Stimulated activated CD8-positive, alpha-beta memory T cell treated with anti-CD3 and anti-CD28 coated beads, Interleukin-15, amount 100 ng/mL, for 24 hours (primary cell): ENCODE data around the gene RCOR3.
"Not testable (repeated sequence)": the region's sequence is repeated elsewhere in the genome, so short reads cannot be mapped to it uniquely, and the experiment has no call there.

Experiments used
- DNase-seq: peaks from one replicate; pipeline ENCODE4 v3.0.0-alpha.2; 2020; ENCODE audit warnings: low read depth

Gene RCOR3

DNA sequence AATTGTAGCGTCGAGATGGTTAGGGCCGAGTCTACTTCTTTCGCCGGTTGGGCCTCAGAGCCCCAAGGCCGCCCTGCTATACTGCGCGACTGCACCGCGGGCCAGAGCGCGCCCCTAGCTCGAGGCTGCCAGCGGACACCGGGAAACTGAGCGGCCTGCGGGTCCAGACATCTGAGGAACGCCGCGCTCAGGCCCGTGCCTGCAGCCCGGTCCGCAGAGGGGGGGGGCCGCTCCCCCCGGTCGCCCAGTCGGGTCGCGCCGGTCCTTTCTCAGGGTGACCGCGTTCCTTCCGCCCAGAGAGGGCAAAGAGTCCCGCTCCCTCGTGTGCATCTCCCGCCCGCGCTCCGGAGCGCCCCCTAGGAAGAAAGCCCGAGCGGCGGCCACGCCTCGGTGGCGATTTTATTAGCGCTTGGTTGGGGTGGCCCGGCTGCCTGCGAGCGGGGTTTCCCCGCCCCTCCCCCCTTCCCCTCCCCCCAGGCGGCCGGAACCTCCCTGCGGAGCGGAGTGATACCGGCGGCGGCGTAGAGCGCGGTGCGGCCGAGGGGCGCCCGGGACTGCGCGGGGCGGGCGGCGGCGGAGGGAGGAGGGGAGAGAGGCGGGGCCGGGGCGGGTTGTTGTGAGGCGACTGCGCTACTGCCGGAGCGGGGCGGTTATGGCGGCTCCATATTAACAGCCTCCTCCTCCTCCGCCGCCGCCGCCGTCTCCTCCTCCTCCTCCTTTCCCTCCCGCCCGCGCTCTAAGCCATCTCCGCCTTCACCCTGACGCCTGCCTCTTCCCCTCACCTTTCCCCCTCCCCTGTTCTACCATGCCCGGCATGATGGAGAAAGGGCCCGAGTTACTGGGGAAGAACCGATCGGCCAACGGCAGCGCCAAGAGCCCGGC, at the start of gene RCOR3:
Gene RCOR3 (plus strand): TSS at position 611 of the 882 bp plus-strand sequence. CDS start 195 bp downstream, at position 806.
- DNase-seq = peak; percentile 82

DNA sequence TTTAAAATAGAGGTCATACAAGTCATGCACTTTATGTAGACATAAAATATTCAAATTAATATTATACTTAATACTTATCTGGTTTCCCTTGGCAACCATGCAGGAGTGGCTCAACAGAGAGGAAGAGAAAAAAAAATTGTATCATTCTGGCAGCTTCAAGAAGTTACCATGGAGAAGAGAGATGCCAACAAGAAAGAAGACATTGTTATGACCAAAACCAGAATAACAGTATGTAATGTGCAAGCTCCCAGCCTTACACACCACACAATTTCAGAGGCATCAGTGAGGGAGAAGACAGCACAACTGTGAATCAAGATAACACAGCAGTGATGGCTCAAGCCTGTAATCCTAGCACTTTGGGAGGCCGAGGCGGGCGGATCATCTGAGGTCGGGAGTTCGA, 49.1 kb upstream of the RCOR3 start:
- DNase-seq = no peak

DNA sequence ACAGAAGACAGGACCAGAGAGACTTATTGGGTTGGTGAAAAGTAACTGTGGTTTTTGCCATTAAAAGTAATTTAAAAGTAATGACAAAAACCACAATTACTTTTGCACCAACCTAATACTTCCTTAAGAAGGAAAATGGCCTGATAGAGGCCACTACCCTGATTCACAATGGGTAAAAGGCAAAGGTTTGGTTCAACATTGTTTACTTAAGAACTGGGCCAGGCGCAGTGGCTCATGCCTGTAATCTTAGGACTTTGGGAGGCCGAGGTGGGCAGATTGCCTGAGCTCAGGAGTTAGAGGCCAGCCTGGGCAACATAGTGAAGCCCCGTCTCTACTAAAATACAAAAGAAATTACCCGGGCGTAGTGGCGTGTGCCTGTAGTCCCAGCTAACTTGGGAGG, 48.2 kb upstream of the RCOR3 start:
- no peak for DNase-seq

DNA sequence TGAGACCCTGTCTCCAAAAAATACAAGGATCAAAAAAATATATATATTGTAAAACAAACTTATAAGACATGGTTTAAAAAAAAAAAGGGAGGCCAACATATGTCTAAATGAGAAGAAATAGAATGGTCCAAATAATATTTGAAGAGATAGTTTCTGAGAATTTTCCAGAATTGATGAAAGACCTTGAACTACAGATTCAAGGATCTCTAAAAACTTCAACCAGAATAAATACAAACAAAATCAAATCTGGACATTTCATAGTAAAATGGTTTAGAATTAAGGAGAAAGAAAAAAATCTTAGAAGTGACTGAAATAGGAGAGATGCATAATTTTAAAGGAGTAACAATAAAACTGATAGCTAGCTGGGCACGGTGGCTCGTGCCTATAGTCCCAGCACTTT, 45.5 kb upstream of the RCOR3 start:
- no peak for DNase-seq

DNA sequence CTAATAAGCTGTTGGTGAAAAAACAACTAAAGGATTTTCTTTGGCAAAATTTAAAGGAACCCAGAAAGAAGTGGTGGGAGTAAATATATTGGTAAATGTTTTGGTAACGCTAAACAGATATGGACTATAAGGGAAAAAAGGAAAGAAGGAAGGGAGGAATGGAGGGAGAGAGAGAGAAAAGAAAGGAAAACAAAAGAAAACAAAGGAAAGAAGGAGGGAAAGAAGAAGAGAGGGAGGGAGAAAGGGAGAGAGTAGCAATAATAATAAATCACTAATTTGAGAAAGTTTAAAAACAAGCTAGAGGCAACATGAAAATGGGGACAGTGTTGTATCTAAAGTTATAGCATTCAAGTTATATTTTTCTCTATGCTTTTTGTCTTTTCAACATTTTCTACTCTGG, 43.6 kb upstream of the RCOR3 start:
- no peak for DNase-seq

DNA sequence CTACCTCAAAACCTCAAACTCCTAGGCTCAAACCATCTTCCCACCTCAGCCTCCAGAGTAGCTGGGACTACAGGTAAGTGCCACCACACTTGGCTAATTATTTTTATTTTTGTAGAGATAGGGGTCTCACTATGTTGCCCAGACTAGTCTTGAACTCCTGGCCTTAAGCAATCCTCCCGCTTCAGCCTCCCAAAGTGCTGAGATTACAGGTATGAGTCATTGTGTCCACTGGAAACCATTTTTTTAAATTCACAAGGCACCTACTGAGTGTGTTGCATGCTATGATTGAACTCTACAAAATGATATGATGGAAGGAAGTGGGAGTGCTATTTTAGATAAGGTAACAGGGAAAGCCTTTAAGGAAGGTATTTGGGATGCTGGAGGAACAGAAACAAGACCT, 41.8 kb upstream of the RCOR3 start:
- no peak for DNase-seq

DNA sequence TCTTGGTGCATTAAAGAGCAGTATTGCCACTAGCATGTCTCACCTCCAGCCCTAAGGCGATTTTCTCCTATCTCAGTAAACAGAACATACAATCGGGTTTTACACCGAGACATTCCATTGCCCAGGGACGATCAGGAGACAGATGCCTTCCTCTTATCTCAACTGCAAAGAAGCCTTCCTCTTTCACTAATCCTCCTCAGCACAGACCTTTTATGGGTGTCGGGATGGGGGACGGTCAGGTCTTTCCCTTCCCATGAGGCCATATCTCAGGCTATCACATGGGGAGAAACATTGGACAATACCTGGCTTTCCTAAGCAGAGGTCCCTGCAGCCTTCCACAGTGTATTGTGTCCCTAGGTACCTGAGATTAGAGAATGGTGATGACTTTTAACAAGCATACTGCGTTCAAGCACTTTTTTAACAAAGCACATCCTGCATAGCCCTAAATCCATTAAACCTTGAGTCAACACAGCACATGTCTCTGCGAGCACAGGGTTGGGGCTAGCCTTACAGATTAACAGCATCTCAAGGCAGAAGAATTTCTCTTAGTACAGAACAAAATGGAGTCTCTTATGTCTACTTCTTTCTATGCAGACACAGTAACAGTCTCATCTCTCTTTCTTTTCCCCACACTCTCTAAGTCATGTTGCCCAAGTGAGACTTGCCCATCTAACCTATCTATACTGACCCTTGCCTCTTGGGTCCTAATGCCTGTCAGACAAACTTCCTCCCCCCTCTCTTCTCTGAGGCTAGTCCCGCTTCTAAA, 36.5 kb upstream of the RCOR3 start:
- not testable (repeated sequence) for DNase-seq

DNA sequence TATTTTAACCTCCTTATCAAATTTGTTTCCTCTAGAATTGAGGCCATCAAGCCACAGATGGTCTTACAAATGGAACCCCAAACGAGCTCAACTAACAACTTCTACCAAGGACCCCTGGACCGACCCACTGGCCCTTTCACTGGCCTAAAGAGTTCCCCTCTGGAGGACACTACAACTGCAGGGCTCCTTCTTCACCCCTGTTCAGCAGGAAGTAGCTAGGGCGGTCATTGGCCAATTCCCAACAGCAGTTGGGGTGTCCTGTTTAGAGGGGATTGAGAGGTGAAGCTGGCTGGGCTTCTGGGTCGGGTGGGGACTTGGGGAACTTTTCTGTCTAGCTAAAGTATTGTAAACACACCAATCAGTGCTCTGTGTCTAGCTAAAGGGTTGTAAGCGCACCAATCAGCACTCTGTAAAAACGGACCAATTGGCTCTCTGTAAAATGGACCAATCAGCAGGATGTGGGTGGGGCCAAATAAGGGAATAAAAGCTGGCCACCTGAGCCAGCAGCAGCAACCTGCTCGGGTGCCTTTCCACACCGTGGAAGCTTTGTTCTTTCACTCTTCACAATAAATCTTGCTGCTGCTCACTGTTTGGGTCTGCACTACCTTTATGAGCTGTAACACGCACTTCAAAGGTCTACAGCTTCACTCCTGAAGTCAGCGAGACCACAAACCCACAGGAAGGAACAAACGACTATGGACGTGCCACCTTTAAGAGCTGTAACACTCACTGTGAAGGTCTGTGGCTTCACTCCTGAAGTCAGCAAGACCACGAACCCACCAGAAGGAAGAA, 30.4 kb upstream of the RCOR3 start:
- not testable (repeated sequence) for DNase-seq

DNA sequence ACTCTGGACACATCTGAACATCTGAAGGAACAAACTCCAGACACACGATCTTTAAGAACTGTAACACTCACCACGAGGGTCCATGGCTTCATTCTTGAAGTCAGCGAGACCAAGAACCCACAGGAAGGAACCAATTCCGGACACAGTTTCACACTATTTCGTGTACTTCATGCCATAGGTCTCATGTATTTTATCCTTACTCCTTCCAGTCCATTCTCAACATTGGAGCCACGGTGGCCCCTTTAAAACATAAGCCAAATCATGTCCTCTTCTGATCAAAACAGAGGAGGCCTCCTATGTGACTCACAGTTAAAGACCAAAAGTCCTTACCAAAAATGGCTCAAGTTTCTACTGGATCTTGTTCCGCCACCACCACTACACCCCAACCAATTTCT, 29.8 kb upstream of the RCOR3 start:
- DNase-seq = no peak

DNA sequence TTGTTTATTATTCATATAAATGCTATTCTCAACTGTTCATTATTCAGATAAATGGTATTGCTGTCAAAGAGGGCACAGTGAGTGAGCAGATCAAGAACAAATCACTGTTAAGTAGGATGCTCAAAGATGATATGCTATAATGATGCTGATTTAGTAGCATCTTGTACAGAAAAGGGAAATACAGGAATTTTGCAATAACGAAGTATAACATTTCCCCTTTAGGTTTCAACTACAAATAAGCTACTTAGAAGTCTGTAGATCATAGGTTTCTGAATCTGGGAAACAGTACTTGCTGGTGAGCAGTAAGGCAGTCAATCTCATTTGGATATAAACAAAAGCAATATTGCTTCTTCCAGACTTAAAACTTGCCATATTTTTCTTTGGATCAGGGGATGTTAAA, 27.3 kb upstream of the RCOR3 start:
- DNase-seq = no peak

DNA sequence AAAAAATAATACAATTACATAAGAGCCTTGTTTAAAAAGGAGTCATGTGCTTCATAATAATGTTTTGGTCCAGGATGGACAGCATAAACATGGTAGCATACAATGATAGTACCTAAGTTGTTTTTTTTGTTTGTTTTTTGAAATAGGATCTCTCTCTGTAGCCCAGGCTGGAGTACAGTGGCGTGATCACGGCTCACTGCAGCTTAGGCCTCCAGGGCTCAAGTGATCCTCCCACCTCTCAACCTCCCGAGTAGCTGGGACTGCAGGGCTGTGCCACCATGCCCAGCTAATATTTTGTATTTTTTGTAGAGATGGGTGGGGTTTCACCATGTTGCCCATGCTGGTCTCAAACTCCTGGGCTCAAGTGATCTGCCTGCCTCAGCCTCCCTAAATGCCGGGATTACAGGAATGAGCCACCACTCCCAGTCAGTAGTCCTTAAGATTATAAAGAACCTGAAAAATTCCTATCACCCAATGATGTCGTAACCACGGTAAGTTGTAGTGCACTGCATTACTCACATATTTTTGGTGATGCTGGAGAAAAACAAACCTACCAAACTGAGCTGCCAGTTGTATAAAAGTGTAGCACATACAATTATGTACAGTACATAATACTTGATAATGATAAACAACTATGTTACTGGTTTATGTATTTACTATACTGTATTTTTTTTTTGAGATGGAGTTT, 22.4 kb upstream of the RCOR3 start:
- no peak for DNase-seq

DNA sequence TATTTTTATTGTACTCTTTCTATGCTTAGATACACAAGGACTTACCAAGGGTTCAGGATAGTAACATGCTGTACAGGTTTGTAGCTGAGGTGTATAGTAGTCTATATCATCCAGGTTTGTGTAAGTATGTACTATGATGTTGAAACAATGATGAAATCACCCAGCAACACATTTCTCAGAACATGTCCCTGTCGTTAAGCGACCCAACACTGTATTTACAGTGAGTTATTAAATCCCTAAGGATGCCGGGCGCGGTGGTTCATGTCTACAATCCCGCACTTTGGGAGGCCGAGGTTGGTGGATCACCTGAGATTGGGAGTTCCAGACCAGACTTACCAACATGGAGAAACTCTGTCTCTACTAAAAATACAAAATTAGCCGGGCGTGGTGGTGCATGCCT, 21.6 kb upstream of the RCOR3 start:
- DNase-seq = no peak

DNA sequence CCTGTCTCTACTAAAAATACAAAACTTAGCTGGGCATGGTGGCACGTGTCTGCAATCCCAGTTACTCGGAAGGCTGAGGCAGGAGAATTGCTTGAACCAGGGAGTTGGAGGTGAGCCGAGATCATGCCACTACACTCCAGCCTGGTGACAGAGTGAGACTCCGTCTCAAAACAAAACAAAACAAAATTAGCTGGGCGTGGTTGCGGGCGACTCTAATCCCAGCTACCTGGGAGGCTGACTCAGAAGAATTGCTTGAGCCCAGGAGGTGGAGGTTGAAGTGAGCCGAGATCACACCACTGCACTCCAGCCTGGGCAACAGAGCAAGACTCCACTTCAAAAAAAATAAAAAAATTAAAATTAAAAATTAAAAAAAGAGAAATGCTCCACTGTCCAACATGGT, 18.6 kb upstream of the RCOR3 start:
- DNase-seq = not testable (repeated sequence)

DNA sequence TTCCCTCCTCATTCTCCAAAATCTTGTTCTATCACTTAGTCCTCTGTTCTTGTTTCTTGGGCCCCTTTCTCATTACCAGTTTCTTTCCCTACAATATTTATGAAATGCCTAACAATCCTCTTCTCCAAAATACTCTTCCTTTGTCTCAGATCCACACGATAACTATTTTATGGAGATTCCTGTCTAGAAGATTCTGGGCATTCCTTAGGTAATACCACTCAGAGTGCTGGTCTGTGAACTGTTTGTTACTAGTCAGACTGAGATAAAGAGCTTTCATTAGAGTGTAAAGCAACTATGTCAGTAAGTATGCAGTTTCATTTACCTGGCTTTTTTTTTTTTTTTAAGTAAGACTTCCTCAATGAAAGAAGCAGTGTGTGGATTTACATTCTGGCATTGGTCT, 18.1 kb upstream of the RCOR3 start:
- no peak for DNase-seq

DNA sequence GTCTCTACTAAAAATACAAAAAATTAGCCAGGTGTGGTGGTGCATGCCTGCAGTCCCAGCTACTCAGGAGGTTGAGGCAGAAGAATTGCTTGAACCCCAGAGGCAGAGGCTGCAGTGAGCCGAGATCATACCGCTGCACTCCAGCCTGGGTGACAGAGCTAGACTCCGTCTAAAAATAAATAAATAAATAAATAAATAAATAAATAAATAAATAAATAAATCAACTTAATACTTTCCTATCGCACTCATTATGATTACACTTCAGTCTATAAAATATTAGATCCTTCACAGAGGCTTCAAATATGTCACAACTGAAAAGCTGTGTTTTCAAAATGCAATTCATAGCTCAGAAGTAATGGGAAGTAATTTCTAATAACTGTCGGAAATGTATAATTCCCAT, 15.5 kb upstream of the RCOR3 start:
- not testable (repeated sequence) for DNase-seq

DNA sequence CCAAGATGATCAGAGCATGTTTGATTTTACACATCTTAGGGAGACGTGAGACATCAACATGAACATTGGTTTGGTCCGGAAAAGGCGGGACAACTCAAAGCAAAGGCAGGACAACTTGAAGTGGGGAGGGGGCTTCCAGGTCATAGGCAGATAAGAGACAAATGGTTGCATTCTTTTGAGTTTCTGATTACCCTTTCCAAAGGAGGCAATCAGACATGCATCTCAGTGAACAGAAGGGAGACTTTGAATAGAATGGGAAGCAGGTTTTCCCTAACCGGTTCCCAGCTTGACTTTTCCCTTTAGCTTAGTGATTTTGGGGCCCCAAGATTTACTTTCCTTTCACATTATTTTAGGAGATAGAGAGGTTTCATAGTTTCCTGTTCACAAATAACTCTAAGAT, 12.6 kb upstream of the RCOR3 start:
- not testable (repeated sequence) for DNase-seq

DNA sequence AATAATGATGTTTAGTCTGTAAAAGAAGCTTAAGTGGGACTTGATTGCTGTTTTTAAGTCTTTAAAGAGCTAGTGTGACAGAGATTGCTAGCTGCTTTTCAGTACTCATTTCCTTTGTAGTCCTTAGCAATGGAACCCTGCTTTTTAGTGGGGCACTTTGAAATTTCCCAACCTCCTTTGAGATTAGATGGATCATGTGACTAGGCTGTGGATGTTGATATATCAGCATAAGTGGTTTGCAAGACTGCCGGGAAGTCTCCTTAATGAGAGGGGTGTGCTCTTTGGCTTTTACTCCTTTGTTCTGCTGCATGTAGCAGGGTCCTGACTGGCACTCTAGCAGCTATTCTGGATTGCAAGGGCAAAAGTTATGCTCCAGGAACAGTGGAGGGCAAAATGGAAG, 11.2 kb upstream of the RCOR3 start:
- DNase-seq = no peak

DNA sequence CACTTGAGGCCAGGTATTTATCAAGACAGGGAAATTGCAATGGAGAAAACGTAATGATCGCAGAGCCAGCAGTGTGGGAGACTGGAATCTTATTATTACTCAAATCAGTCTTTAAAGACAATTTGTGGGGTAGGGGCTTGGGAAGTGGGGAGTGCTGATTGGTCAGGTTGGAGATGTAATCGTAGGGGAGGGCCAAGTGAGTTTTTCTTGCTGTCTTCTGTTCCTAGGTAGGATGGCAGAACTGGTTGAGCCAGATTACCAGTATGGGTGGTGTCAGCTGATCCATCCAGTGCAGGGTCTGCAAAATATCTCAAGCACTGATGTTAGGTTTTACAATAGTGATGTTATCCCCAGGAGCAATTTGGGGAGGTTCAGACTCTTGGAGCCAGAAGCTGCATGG, 9.6 kb upstream of the RCOR3 start:
- not testable (repeated sequence) for DNase-seq

DNA sequence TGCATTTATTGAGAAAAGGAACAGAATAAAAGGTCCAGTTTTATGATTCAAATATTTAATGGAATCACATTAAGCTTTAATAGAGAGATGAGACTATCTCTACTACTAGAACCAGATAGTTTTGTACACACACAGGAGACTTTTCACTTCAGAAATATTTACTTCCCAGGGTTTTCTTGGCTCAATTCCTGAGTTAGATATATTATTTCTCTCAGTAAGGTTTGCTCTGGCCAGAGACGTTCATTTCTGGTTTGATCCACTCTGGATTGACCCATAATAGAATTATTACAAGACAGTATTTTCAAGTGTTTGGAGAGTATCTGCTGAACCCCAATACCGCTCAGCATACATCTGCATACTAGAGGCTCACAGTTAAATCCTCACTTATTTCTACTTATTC, 1.3 kb upstream of the RCOR3 start:
- DNase-seq = no peak

DNA sequence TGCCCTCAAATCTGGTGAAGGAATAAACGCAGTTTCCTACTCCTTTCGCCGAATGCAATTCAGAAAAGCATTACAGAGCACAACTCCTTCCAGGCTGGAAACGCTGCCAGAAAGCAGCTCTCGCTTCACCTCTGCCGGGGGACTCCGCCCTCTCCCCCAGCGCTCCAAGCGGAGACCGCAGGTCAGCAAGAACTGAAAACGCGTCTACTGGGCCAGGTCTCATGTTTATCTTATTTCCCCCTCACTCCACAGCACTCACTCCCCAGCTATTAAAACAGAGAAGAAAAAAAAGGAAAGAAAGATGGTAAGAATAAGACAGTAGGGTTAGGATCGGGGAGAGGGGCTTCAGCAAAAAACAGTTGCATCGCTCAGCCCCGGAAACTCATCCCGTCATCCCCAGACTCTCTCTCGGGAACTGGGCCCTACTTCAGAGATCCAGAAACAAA, 833 bp upstream of the RCOR3 start:
- no peak for DNase-seq

DNA sequence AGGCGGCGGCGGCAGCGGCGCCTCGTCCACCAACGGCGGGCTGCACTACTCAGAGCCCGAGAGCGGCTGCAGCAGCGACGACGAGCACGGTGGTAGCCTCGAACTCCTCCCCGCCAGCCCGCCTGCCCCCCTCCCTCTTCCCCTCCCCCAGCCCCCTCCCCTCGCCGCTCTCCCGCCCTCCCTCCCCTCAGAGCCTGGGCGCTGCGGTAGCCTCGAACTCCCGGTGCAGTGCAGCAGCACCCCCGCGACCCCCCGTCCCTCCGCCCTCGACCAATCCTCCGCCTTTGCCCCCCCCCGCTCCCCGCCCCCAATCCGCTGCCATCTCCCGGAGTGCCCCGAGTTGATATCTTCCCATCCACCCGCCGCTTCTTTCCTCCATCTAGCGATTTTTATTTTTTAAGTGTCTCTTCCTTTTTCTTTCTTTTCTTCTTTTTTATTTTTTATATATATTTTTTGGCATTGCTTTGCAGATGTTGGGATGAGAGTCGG, 516 bp downstream of the RCOR3 start:
- DNase-seq = peak; percentile 15
